Mesenteric fat pad (tissue), 1 donor: ENCODE results near the gene RAB3C. TPM values are rescaled to one million over a fixed set of nuclear protein-coding genes. Genes with fewer than 3 reads are reported as not detected.
"Not testable (repeated sequence)": the region's sequence is repeated elsewhere in the genome, so short reads cannot be mapped to it uniquely, and the experiment has no call there.

ENCODE experiments used
- DNase-seq: peaks from one replicate; pipeline ENCODE4 v3.0.0-alpha.2; 2020; ENCODE audit warnings: low spot score
- total RNA-seq: library from RNA; stranded (reverse); fragmentation: NEBNext Ultra II Directional; extraction: Animal tissue kit (Norgen Biotek cat#: 25700); gene quantifications from one replicate; pipeline ENCODE4 v1.2.1, GENCODE V29; 2021
- donor health status: DM: yes; HTN: yes; CAD: no.

Gene RAB3C
- total RNA-seq, 1 donor from 2014 or later: 8.4 TPM

- DNase-seq: no peak
These were observed 91.2 kb downstream of the RAB3C start for GRCh38 chr5:58674070-58674469.

- no peak for DNase-seq
These were observed 91.8 kb downstream of the RAB3C start for GRCh38 chr5:58674711-58675110.

- DNase-seq: no peak
These were observed 92.5 kb downstream of the RAB3C start for GRCh38 chr5:58675341-58675740.

GRCh38 chr5:58677650-58678049 lies 94.8 kb downstream of the RAB3C start:
- no peak for DNase-seq

GRCh38 chr5:58680503-58680902 lies 97.6 kb downstream of the RAB3C start:
- DNase-seq: no peak

GRCh38 chr5:58681943-58682342 lies 99.1 kb downstream of the RAB3C start:
- DNase-seq: no peak

GRCh38 chr5:58683567-58683966 lies 100.7 kb downstream of the RAB3C start:
- no peak for DNase-seq

GRCh38 chr5:58687079-58687478 lies 104.2 kb downstream of the RAB3C start:
- DNase-seq: no peak

GRCh38 chr5:58687595-58687994 lies 104.7 kb downstream of the RAB3C start:
- DNase-seq: no peak

GRCh38 chr5:58699088-58699761 lies 116.3 kb downstream of the RAB3C start:
- not testable (repeated sequence) for DNase-seq

- DNase-seq: no peak
These were observed 116.9 kb downstream of the RAB3C start for GRCh38 chr5:58699762-58700118.

- DNase-seq: no peak
These were observed 121.2 kb downstream of the RAB3C start for GRCh38 chr5:58703925-58704555.

GRCh38 chr5:58706736-58707135 lies 123.9 kb downstream of the RAB3C start:
- DNase-seq: no peak

GRCh38 chr5:58708456-58708855 lies 125.6 kb downstream of the RAB3C start:
- no peak for DNase-seq

GRCh38 chr5:58710425-58710824 lies 127.5 kb downstream of the RAB3C start:
- DNase-seq: not testable (repeated sequence)

- DNase-seq: no peak
These were observed 128.0 kb downstream of the RAB3C start for GRCh38 chr5:58710871-58711270.

- no peak for DNase-seq
These were observed 129.1 kb downstream of the RAB3C start for GRCh38 chr5:58711965-58712364.

- DNase-seq: no peak
These were observed 131.2 kb downstream of the RAB3C start for GRCh38 chr5:58714046-58714445.

- no peak for DNase-seq
These were observed 133.3 kb downstream of the RAB3C start for GRCh38 chr5:58715997-58716656.

- no peak for DNase-seq
These were observed 133.8 kb downstream of the RAB3C start for GRCh38 chr5:58716713-58717112.

GRCh38 chr5:58717303-58718007 lies 134.6 kb downstream of the RAB3C start:
- DNase-seq: no peak
